Activated T-helper 2 cell treated with anti-CD3 and anti-CD28 coated beads, Interferon-gamma antibody, Interleukin-2, Interleukin-4, amounts not matched to agents 10 μg/mL and 5 μg/mL and 100 μg/mL, durations not matched to agents 14 hours and 24 hours and 36 hours (primary cell): Measurements from ENCODE around the gene SLC5A9. TPM values are rescaled to one million over a fixed set of nuclear protein-coding genes. Genes with fewer than 3 reads are reported as not detected.

ENCODE experiments used
- total RNA-seq: library from RNA; stranded (reverse); gene quantifications from 2 replicates; pipeline ENCODE4 v1.2.3, GENCODE V29; 2022

Gene SLC5A9
- total RNA-seq, 1 donor from 2014 or later = not detected

Other genes with a start within 250 kb of the SLC5A9 start
- gene TRABD2B, start 225.3 kb upstream of the SLC5A9 start, total RNA-seq = not detected in 2 replicates
- gene SPATA6, start 249.5 kb downstream of the SLC5A9 start, total RNA-seq = 1.2 and 1.4 TPM in 2 replicates